NCI-H345 treated with DMSO at 0.1 percent for 48 hours (cell line): ENCODE results near the gene SH3BP4.

ENCODE experiments used
- DNase-seq: peaks from one replicate; lab custom pipeline; 2025; ENCODE audit not compliant: unreplicated experiment; lab: John Stamatoyannopoulos, UW

Gene SH3BP4

DNA sequence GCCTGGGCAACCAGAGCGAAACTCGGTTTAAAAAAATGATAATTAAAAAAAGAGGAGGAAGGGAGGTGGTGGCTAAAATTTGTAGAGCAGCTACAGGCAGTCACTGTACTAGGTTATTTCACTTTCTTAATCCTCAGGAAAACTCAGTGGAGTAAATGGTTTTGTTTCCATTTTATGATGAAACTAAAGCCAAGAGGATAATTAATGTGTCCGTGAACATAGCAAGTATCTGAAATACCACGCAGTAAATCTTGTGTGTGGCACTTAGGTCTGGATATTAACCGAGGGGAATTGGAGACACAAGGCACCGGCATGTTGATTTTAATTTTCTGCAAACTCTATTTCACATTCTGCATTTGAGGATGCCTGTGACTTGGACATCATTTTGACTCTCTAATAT, 14.5 kb downstream of the SH3BP4 start:
- no peak for DNase-seq

DNA sequence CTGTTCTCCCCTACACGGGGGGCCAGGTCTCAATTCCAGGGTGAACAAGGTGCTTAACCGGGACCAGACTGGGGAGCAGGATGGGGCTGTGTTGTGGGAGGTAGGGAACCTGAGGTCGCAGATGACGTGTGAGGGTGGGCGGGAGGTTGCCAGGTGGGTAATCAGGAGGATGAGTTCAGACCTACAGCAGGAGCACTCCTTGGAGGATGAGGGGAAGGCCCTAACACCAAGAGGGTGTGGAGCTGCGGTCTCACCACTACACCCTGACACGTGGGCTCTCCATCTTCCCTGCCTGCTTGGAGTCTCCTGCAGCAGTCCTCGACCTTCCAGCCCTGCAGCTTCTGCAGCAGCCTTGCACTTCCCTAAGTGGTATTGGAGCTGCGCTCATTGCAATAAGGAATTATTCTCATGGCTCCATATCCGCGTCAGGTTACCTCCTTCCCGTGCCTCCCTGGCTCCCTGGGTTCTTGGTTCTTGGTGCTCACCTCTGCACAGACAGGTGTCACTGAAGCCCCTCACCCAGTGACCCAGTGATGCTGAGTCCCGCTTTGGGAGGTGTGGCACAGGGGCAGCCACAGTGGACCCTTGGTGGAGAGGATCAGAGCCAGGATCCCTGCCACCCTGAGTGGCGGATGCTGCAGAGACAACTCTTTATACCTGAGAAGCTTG, 15.5 kb downstream of the SH3BP4 start:
- no peak for DNase-seq

GRCh38 chr2:234967870-234968208, 16.0 kb downstream of the SH3BP4 start:
- no peak for DNase-seq

- DNase-seq: peak; percentile 48
These were observed 17.0 kb downstream of the SH3BP4 start for GRCh38 chr2:234968631-234969305.

DNA sequence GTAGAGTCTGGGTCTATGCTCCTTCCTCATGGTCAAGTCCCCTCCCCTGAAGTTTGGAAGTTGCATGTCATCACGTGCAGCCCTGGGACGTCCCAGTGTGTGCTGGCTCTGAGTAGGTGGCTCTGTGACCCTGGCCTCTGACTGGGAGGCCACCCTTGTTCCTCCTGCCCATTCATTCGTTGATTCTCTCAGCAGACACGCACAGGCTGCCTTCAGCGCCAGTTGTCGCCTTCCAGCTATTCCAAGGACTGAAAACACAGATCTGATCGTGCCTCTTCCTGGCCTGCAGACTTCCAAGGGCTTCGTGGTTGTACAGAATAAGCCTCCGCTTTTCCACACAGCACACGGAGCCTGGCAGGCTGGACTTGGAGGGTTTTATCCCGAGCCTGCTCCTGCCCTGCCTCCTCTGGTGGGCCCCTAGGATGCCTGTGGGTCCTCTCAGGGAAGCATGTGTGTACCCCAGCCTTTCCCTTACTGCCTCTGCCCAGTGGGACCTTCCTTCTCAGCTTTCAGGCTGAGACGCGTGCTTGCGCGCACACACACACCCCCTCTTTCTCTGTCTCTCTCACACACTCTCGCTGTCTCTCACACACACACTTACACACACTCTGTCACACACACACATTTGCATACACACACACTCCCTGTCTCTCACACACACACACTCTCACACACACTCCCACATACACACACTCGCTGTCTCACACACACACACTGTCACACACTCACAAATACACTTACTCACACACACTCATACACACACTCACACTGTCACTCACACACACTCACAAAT, 17.7 kb downstream of the SH3BP4 start:
- no peak for DNase-seq

DNA sequence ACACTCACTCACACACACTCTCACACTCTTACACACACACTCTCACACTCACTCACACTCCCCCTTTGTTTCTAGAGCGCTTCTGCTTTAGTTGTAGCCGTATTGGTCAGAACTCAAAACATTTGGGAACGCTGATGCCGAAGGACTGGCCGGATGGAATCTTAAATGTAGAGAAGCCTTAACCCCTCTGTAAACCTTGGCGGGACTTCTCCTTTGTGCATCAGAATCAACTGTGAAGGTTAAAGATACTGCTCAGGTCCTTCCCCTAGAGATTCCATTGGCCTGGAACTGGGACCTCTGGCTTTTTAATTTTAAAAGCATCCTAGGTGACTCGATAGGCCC, 18.3 kb downstream of the SH3BP4 start:
- no peak for DNase-seq

DNA sequence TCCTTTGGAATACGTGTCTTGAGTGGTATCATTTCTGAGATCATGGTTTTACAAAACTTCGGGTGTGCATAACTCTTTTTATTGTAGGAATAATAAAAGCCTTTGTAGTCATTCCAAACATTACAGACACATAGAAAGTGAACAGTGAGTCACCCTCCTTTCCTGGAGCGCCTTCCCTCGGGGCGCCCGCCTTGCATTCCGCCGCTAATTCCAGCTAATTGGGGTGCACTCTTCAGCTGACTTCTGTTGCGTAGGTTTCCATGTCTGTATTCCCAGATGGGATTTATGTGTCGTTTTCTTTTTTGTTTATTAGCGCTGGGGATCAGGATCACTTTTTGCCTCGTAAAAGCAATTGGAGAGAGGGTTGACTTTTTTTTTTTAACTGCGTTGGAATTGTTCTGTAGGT, 18.7 kb downstream of the SH3BP4 start:
- no peak for DNase-seq

DNA sequence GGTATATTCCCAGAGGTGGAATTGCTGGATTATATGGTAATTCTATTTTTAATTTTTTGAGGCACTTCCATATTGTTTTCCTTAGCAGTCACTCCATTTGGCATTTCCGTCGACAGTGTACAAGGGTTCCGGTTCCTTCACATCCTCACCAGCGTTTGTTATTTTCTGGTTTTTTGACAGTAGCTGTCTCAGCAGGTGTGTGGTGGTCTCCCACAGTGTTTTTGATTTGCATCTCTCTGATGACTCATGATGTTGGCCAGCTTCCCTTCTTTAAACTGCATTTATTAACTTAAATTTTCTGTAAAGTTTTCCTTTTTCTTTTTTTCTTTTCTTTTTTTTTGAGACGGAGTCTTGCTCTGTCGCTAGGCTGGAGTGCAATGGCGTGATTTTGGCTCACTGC, 19.7 kb downstream of the SH3BP4 start:
- DNase-seq: no peak

- no peak for DNase-seq
These were observed 21.2 kb downstream of the SH3BP4 start for GRCh38 chr2:234973008-234973407.

DNA sequence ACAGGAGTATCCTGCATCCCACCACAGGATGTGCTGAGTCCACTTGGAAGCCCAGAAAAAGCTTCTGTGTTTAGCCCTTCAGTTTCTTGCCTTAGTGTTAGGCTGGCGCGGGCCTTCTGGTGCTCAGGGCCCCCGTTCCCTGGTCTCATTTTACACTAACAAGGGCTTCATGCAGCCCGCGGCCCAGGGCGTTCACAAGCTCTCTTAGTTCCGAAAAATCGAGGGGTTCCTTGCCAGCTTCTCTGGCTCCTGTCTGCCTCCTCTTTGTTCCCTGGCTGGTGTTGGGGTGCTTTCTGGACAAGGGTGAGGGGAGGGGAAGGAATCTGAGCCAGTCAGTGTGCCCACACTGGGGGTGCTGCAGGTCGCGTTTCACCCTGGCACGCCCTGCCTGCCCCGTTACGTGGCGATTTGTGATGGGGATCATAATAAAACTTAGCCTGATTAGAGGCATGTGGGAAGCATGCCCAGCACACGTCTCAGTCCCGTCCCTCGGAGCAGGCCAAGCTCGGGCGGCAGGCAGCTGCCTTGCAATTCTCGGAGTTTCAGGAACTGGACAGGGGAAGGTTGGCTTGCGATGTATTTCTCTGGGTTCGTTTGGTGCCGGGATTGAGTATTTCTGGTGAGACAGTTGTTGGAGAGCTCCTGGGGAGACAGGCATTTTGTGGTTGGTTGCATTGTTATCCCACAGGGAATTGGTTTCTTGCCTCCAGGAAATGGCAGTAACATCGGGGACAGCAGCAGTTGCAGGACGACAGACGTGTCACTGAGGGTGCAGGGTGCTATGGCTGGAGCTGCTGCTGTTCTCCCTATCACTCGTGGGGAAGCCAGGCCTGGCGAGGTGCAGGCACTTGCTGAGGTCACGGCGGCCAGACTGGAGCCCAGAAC, 22.9 kb downstream of the SH3BP4 start:
- no peak for DNase-seq

DNA sequence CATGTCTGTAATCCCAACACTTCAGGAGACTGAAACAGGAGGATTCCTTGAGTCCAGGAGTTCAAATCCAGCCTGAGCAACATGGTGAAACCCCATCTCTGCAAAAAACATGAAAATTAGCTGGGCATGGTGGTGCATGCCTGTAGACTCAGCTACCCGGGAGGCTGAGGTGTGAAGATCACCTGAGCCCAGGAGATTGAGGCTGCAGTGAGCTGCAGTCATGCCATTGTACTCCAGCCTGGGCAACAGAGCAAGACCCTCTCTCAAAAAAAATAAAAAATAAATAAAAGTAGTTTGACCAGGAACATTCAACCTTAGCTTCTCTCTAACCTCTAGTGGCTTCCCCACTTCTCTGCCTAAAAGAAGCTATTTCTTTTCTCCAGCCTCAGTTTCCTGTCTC, 23.8 kb downstream of the SH3BP4 start:
- no peak for DNase-seq

DNA sequence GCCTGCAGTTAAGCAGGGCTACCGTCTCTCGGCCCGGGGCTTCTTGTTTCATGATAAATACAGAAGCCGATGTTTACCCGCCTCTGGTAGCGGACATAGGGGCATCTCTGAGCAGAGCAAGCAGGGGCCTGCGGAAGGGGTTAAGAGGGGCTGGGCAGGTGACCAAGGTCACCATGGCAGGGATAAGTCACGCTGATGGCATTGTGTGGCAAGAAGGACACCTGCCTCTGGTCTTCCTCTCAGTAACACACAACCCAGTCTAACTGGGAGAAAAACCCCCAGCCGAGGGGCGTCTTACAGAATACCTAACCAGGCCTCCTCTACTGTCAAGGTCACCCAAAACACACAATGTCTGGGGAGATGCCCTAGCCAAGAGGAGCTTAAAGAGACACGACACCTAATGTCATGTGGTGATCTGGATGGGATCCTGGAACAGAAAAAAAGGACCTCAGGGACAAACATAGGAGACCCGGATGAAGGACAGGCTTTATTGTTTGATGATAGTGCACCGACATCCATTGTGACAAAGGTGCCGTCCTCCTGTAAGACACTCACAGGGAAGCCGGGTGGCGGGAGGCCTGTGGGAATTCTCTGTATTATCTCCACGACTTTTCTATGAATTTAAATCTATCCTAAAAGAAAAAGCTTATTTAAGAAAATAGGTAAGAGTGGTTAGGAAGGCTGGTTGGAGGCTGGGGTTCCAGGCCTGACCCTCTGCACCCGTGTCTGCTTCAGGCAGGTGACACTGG, 24.8 kb downstream of the SH3BP4 start:
- DNase-seq: peak; percentile 47

DNA sequence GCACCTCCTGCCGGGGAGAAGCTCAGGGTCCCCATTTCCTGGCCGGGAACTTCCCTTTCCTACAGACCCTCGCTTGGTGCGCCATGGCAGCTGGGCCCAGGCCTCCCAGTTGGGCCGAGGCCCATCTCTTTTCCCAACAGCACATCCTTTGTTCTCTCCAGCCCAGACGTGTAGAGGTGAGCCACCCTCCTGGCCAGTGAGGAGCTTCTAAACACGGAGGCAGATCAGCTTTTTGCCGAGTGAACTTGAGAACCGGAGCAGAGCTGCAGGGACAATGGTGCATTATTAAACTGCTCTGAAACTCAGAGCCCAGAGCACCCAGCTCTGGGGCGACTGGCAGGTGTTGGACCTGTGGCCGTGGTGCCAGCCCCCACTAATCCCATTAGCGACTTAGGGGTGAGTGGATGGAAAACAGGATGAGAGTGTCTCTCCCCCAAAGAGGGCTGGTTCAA, 25.4 kb downstream of the SH3BP4 start:
- no peak for DNase-seq

DNA sequence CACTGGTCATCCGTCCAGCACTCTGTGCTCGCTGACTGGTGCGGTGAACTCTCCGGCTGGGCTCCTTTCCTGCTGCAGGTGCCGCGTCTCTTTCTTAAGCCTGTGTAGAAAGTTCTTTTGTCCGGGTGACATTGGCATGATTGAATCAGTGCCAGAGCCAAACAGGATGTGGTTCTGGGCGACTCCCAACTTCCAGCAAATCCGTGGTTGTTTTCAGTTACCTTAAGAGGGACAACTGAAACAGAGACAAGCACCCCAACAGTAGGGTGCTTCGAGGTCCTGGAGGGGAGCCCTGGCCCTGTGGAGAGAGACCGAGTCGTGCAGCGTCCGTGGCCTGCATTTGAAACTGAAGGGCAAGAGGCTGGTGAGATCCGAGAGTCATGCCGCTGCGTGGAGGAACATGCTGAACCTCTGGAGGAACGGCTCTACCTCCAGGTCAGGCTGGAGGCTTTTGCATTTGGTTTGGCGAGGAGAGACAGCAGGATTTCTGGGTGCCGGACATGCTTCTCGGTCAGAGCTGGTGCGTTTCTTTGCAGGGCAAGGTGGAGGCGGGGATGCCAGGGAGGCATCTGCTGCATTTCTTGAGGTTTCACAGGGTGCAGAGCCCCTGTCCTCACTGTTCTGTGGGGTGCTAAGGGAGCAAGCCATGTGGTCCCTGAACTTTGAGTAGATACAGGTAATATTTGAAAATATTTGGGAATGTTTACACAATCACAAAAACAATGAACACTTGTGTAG, 26.8 kb downstream of the SH3BP4 start:
- peak; percentile 10 for DNase-seq

GRCh38 chr2:234979204-234980167, 27.7 kb downstream of the SH3BP4 start:
- no peak for DNase-seq

DNA sequence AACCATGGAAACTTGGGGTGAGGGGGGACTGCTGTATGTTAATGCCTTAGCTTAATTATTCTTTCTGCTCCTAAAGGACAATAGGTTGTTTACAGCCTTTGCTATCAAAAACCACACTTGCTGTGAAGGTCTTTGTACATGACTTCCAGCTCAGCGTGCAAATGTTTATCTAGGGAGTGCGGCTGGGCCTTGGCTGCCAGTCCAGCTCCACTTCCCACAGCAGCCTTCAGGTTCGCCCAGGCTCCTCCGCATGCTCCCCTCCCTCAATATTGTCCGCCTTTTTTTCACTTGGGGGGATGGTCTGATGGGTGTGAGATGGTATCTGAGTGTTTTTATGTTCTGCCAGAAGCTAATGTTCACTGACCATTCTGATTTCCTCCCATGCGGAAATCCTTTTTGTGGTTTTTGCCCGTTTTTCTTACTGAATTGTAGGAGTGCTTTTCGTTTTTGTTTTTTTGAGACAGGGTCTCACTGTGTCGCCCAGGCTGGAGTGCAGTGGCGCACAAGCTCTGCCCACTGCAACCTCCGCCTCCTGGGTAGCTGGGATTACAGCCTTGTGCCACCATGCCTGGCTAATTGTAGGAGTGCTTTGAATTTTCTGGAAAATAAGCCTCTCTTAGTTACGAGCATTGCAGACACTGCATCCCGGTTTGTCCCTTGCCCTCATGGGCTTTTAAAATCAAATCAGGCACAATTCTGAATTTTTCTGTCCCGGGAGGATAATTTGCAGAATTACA, 28.8 kb downstream of the SH3BP4 start:
- DNase-seq: peak; percentile 92

DNA sequence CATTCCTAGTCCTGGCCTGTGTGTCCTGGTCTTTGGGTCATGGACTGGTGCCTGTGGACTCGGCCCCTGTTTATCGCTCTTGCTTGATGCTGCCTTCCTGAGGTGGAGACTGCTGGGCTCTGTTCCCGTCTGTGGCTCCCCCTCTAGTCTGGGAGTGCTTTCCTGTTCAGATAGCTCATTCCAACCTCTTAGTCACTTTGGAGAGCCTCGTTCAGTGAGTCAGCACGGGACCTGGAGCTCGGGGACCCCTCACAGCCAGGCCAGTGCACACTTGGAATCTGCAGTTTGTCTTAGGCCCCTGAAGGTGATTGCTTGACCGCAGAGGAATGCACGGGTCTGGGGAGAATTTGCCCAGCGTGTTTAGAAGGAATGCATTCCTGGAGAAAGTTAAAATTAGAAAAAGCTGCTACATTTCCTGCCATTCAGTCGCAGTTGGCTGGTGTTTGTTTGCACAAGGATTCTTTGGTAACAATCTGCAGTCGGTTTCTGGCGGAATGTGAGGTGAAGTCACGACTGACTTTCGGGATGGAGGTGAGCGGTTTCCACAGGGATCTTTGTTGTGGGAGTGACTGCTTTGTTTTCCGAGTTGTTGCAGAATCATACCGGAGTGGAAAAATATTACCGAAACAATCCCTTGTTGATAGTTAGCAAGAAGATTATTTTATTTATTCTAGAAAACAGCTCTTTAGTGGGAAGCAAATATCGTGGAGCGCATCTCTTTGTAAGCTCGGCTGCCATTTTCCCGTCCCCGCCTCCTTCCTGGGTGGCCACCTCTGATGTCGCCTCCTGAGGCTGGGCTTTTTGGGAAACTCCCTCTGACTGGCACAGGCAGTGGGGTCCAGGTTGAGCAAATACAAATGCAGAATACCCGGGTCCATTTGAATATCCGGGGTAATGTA, 29.6 kb downstream of the SH3BP4 start:
- peak; percentile 53 for DNase-seq
